Activated T-cell treated with anti-CD3 and anti-CD28 coated beads for 1 hour (primary cell): Measurements from ENCODE around the gene FAM3A.
A peak's percentile ranks its signal among the peaks of the same experiment; 100 is the strongest.
"Not testable (repeated sequence)": the region's sequence is repeated elsewhere in the genome, so short reads cannot be mapped to it uniquely, and the experiment has no call there.

Experiments
- DNase-seq: peaks from one replicate; pipeline ENCODE4 v3.0.0-alpha.2; 2020; ENCODE audit warnings: low read depth

Gene FAM3A

GRCh38 chrX:154502989-154503388 lies 13.0 kb downstream of the FAM3A start:
- no peak for DNase-seq

DNA sequence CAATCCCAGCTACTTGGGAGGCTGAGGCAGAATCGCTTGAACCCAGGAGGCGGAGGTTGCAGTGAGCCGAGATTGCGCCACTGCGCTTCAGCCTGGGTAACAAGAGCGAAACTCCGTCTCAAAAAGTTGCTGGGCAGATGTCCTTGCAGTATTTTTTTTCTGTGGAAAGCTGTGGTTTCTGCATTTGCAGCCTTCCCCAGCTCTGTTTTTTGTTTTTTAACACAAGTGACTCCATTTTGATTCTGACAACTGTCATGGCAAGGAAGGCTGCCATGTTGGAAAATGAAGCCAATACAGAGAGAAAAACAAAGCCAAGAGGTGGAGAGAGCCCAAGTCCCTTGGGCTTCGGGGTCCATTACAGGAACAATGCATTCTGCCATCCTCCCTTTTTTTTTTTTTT lies 13.9 kb downstream of the FAM3A start:
- DNase-seq: no peak

- DNase-seq: not testable (repeated sequence)
These were observed 14.6 kb downstream of the FAM3A start for GRCh38 chrX:154501423-154501822.

GRCh38 chrX:154496591-154497137 lies 19.4 kb downstream of the FAM3A start:
- not testable (repeated sequence) for DNase-seq

- DNase-seq: no peak
These were observed 20.5 kb downstream of the FAM3A start for GRCh38 chrX:154495472-154495922.

GRCh38 chrX:154494715-154495114 lies 21.3 kb downstream of the FAM3A start:
- no peak for DNase-seq

DNA sequence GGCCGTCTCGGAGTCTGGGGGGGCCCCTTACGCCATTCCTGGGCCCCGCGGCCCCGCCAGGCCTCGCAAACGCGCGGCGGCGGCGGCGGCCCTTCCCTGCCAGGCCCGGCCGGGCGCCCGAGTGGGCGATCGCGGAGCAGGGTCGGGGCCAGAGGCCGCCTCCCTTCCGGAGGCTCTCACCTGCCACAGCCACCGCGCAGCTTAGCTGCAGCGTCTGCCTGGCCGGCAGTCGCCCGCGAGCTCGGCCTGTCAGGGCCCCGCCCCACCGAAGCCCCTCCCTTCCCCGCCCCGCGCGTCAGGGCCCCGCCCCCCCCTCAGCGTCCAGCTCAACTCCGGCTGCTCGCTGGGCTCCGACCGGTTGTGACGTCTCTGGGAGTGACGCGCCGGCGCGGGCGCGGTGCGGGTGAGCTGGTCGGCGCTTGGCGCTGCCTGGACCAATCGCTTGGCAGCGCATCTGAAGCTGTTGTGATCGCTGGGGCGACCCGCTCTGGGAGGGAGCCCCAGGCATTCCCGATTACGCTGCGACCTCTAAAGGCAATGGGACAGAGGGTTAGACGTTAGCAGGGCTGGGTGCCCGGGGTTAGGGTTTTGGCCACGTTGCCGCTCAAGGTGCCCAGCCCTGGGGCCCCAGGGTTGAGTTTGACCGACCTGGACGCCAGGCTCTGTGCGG lies 25.5 kb downstream of the FAM3A start, which contains the start of gene SLC10A3:
Gene SLC10A3 (minus strand): TSS at position 216 of the 670 bp plus-strand sequence. CDS start 1,689 bp downstream, outside the sequence.
- peak; percentile 75 for DNase-seq

DNA sequence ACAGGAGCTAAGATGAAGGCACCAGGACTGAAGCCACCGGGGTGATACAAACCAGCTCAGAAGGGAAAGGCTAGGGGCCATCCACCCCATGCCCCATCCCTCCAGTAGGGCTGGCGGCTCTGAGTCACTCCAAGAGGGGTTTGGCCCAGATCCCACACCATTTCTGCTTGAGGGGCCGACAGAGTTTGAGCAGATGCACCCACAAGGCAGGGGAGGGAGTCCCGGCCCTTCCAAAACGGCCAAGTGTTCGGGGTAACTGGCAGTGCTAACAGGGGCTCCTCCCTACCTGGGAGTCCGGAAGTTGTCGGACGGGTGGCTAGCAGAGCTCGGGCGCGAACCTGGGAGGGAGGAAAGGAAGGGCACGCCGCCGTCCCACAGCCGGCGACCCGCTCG lies 26.0 kb downstream of the FAM3A start:
- DNase-seq: no peak

GRCh38 chrX:154489182-154489581 lies 26.9 kb downstream of the FAM3A start:
- DNase-seq: no peak

- no peak for DNase-seq
These were observed 27.5 kb downstream of the FAM3A start for GRCh38 chrX:154488336-154489075.

DNA sequence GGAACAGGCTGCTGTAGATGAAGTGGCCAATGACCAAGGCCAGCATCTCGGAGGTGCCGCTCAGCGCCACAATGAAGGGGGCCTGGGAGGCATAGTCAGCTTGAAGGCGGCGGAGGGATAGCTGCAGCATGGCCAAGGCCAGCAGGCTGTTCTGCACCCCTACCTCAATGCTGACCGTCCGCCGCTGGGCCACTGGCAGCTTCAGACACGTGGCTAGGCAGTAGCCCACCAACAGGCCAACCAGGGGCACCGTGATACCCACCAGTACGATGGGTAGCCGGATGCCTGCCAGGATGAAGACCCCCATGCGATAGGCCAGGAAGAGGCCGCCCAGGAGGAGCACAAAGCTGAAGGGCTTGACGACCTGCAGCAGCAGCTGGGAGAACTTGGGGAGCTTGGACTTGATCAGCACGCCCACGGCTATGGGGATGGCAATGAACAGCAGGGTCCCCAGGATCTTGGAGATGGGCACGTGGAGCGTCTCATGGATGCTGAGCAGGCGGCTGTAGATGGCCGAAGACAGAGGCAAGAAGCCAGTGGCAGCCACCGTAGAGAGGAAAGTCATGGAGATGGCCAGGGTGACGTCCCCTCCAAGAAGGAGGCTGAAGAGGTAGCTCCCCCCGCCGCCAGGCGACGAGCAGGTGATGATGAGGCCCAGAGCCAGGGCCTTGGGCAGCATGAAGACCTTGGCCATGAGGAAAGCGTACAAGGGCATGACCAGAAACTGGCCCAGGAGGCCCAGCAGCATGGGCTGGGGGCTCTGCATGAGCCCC lies 28.3 kb downstream of the FAM3A start:
- DNase-seq: no peak

GRCh38 chrX:154486396-154487207 lies 29.4 kb downstream of the FAM3A start, which contains the start of gene UBL4A:
TSS of gene UBL4A (minus strand) at chrX:154486615. CDS start at chrX:154486584, 31 bp downstream.
- peak; percentile 41 for DNase-seq

GRCh38 chrX:154486052-154486395 lies 30.0 kb downstream of the FAM3A start:
- no peak for DNase-seq

- DNase-seq: no peak
These were observed 30.6 kb downstream of the FAM3A start for GRCh38 chrX:154485150-154486051.

GRCh38 chrX:154484255-154485149 lies 31.5 kb downstream of the FAM3A start:
- DNase-seq: no peak

GRCh38 chrX:154483325-154483724 lies 32.7 kb downstream of the FAM3A start:
- DNase-seq: no peak

DNA sequence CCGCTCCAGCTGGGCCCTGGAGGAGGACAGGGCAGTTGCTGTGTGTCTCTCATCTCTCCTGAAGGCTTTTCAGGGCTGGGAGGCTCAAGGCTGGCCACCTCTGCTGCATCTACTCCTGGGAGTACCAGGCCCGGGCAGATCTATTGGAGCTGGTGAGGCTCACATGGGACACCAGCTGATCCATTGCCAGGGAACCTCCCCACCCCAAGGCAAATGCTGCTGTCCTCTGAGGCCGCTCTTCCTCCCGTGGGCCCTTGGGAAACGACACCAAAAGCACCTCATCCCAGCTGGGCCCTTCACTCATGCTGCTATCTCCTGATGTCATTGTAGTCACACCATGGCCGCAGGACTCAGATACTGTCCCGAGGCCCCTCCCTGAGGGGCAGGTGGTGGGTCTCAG lies 33.2 kb downstream of the FAM3A start:
- DNase-seq: no peak

DNA sequence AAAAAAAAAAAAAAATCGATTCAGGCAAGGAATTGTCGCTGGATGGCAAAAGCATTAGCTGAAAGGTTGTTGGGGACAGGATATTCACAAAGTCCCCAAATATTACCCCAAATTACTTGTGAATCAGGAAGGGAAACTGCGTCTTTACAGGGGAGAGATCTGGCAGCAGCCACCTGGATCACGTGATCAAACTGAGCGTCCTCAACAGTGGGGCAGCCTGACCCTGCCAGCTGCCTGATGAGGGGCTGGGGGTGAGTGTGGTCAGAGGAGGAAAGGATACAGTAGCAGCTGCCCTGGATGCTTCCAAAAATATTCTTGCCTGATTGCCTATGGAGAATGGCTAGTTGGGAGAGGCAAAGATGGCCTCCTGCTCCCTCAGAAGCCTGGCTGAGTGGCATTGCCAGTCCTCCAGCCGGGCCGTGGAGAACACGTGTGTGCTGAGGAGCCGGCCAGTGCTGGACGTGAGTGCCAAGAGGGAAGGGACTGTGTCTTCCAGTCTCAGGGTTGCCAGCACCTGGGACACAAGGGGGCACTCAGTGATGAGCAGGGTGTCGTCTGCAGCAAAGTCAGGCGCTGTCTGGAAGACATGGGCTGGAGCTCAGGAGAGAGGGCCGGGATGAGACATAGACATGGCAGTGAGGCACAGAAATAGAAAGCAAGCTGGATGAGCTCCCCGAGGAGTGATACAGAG lies 34.0 kb downstream of the FAM3A start:
- no peak for DNase-seq

GRCh38 chrX:154481195-154481594 lies 34.8 kb downstream of the FAM3A start:
- DNase-seq: no peak
